GM19351 (cell line): ENCODE measurements around the gene ACAP2.
"Not testable (repeated sequence)": the region's sequence is repeated elsewhere in the genome, so short reads cannot be mapped to it uniquely, and the experiment has no call there.

Experiments used
- ATAC-seq: cut with Tn5 transposase; IDR thresholded peaks from one replicate; pipeline ENCODE4 v1.9.1; 2021; ENCODE audit warnings: mild to moderate bottlenecking, moderate library complexity; ENCODE audit not compliant: unreplicated experiment

Gene ACAP2

GRCh38 chr3:195249057-195249770 is 193.6 kb downstream of the ACAP2 start:
- ATAC-seq, result no peak

- no peak for ATAC-seq
These were observed 194.5 kb downstream of the ACAP2 start for GRCh38 chr3:195248281-195248680.

- ATAC-seq, result no peak
These were observed 195.0 kb downstream of the ACAP2 start for GRCh38 chr3:195247863-195248189.

- ATAC-seq, result no peak
These were observed 195.5 kb downstream of the ACAP2 start for GRCh38 chr3:195247086-195247862.

- ATAC-seq, result no peak
These were observed 196.2 kb downstream of the ACAP2 start for GRCh38 chr3:195246581-195246995.

- no peak for ATAC-seq
These were observed 197.3 kb downstream of the ACAP2 start for GRCh38 chr3:195245531-195245951.

GRCh38 chr3:195241592-195242355 is 201.0 kb downstream of the ACAP2 start:
- ATAC-seq, result no peak

- no peak for ATAC-seq
These were observed 201.9 kb downstream of the ACAP2 start for GRCh38 chr3:195240939-195241338.

- ATAC-seq, result no peak
These were observed 202.6 kb downstream of the ACAP2 start for GRCh38 chr3:195240171-195240701.

- no peak for ATAC-seq
These were observed 203.7 kb downstream of the ACAP2 start for GRCh38 chr3:195239121-195239520.

GRCh38 chr3:195238586-195239118 is 204.2 kb downstream of the ACAP2 start:
- no peak for ATAC-seq

- ATAC-seq, result no peak
These were observed 204.7 kb downstream of the ACAP2 start for GRCh38 chr3:195238081-195238571.

GRCh38 chr3:195236801-195237570 is 205.8 kb downstream of the ACAP2 start:
- no peak for ATAC-seq

GRCh38 chr3:195236076-195236798 is 206.6 kb downstream of the ACAP2 start:
- no peak for ATAC-seq

GRCh38 chr3:195230244-195230643 is 212.6 kb downstream of the ACAP2 start:
- ATAC-seq, result no peak

GRCh38 chr3:195228886-195229285 is 213.9 kb downstream of the ACAP2 start:
- ATAC-seq, result not testable (repeated sequence)

- no peak for ATAC-seq
These were observed 214.9 kb downstream of the ACAP2 start for GRCh38 chr3:195227871-195228270.

GRCh38 chr3:195226900-195227447 is 215.8 kb downstream of the ACAP2 start:
- no peak for ATAC-seq

- ATAC-seq, result no peak
These were observed 216.4 kb downstream of the ACAP2 start for GRCh38 chr3:195226445-195226844.
